GM18505 (cell line): ENCODE results near the gene PTPRD.
"Not testable (repeated sequence)": the region's sequence is repeated elsewhere in the genome, so short reads cannot be mapped to it uniquely, and the experiment has no call there.

ENCODE experiments used
- ATAC-seq: cut with Tn5 transposase; IDR thresholded peaks from one replicate; pipeline ENCODE4 v1.9.1; 2021; ENCODE audit not compliant: unreplicated experiment
- POLR2A ChIP-seq: IDR thresholded peaks from 4 replicates; pipeline ENCODE4 v1.6.1; 2011; ENCODE audit warnings: borderline replicate concordance; ENCODE audit not compliant: insufficient read depth, insufficient read length; ENCODE audit errors: extremely low read depth

The PTPRD gene

DNA sequence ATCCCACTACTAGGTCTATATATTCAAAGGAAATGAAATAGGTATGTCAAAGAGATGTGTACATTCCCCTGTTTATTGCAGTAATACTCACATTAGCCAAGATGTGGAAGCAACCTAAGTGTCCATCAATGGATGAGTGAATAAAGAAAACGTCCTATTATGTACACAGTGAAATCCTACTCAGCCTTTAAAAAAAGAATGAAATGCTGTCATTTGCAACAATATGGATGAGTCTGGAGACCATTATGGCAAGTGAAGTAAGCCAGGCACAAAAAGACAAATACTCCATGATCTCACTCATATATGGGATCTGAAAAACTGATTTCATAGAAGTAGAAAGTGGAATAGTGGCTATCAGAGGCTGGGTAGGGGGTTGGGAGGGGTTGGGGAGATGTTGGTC lies 1904.1 kb downstream of the PTPRD start:
- TF ChIP-seq POLR2A: no peak

DNA sequence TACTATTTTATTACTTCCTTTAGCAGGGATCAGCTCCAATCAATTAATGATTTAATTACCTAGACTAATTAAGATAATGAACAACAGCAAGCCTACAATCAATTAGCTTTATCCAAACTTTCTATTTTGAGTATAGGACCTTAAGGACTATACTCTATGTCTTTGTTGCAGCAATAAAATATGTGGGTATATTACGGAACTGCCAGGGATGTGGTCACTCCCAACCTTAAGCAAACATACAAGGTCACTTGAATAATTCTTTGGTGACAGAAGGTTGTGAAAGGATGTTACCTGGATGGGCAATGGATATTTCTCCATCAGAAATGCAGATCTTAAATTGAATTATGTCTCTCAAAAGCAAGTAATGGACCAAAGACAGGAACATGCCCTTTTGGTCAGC lies 1905.8 kb downstream of the PTPRD start:
- no peak for ATAC-seq
- no peak for TF ChIP-seq POLR2A

More for the DNA sequence above, 1904.1 kb downstream of the PTPRD start:
- no peak for ATAC-seq

DNA sequence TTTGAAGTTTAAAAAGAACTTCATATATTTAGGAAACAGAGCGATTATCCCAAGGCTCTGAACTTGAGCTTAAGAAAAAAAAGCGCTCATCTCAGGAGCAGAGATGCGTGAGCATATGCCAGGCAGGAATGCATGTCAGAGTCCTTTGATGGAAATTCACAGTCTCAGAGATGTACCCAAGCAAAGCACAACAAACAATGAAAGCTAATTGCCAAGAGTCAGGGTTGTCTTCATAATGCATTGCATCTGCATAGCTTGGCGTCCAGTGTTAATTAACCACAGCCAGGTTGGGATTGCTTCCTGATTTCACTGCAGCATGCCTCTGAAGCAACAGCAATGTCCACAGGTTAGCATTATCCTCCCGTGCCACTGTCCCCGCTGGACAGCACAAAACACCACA lies 1906.3 kb downstream of the PTPRD start:
- ATAC-seq: no peak
- TF ChIP-seq POLR2A: no peak

DNA sequence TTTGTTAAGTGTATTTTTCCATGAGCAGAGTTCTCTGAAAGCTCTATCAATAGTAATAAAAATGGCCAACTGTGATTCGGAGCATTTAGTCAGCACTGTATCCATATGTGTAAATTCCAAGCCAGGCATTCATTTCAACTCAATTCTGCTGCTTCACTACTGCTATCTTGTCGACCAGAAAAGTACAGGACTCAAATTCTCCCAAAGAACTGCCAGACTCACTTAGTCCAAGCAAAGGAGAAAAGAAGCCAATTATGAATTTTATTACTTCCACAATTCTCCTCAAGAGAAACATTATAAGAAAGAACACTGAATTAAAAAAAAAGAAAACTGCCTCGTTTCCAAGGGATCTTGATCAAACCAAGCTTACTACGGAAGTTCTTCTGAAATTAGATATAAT lies 1906.9 kb downstream of the PTPRD start:
- no peak for ATAC-seq
- no peak for TF ChIP-seq POLR2A

DNA sequence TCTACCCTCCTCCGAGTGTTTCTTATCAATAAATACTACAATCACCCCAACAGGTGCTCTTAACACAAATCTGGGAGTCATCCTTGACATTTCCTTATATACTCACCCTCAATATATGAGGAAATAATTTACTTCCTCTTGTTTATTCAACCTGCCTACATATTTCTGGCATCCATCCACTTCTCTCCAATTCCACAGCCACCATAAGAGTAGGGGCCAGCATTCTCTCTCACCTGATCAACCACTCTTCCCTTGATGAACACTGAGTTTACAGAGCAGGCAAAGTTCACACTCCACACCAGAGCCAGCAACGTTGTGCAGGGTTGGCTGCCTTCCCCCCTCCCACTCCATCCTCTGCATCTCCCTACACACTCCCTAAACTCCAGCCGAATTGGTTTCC lies 1908.9 kb downstream of the PTPRD start:
- no peak for TF ChIP-seq POLR2A
- ATAC-seq: no peak

DNA sequence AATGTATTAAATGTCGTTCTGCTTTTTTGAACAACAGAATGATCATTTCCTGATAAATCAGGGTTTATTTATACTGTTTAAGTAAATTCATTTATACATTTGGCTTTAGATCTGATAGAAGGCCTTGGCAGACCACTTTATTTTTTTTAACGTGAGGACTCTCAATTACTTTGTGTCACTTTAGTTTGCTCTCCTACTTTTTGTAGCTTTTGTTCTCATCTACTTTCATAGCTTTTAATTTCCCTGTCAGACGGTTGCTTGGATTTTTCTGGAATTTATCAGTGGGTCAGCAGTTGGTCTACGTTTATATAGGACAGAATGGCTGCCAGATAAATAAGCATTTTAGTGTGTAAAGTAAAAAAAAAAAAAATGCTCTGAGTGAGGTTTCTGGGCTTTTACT lies 1910.9 kb downstream of the PTPRD start:
- no peak for TF ChIP-seq POLR2A
- no peak for ATAC-seq

DNA sequence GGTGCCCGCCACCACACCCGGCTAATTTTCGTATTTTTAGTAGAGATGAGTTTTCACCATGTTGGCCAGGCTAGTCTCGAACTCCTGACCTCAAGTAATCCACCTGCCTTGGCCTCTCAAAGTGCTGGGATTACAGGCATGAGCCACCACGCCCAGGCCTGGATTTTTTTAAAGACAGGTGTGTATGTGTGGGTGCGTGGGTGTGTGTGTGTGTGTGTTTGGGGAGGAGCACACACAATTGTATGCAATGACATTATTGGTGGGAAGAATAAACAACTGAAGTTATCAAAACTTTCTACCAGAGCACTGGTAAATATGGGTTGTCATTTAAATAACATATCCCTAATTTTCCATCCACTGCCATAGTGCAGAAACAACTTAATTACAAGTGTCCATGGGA lies 1915.2 kb downstream of the PTPRD start:
- ATAC-seq: not testable (repeated sequence)

DNA sequence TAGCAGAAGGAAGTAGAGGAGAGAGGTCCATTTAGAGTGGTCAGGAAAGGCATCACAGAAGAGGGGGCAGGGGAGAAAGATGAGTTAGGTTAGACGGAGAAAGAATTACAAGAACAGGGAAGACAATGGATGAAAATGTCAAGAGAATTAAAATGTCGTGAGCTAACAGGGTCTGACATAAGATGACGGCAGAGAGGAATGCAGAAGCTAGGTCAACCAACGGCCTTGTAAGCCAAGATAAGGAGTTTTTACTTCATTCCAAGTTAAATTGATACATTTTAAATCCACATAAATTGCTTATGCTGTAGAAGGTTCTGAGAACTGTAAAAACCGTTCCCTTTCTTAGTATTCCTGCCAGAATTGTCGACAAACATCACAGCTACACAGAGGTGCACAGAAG lies 1916.3 kb downstream of the PTPRD start:
- no peak for TF ChIP-seq POLR2A
- ATAC-seq: no peak

DNA sequence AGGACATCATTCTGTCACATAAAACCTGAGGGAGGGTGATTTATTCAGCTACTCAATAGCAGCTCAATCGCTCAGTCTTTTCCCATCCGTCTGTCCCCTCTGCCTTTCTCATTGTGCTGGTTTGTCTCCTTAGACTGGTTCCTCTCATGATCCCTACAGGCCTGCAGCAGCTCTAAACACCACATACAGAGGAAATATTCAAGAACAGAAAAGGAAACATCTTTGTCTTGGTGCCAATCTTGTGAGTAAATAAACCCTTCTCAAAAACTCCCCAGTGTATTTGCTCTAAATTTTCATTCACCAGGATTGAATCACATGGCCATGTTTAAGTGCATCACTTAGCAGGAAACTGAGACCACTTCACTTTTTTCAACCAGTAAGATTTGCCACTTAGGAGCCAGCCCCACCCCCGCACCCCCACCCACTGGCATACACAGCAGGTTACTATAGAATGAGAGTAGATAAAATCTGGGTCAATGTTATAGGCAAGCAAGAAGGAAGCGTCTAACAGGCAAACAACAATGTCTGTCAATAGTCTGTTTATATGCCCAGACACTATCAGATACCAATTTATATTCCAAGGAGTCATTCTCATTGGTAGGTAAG lies 1917.7 kb downstream of the PTPRD start:
- no peak for TF ChIP-seq POLR2A
- ATAC-seq: no peak

DNA sequence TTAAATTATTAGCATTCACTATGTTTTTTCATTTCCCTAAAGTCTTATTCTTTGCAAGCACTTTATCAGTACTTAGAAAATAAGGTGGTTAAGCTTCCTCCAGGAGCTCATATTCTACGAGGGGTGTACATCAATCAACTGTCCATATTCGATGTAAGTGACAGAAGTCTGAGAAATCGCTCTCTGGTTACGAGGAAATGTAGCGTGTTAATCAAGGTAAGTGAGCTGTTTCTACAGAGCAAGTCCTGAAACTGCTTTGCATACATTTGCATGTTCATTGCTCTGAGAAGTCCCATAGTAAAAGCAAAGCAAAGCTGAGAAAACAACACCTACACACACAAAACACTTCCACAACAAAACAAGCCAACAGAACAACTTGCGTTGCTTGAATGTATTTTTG lies 1919.3 kb downstream of the PTPRD start:
- ATAC-seq: no peak
- TF ChIP-seq POLR2A: no peak

DNA sequence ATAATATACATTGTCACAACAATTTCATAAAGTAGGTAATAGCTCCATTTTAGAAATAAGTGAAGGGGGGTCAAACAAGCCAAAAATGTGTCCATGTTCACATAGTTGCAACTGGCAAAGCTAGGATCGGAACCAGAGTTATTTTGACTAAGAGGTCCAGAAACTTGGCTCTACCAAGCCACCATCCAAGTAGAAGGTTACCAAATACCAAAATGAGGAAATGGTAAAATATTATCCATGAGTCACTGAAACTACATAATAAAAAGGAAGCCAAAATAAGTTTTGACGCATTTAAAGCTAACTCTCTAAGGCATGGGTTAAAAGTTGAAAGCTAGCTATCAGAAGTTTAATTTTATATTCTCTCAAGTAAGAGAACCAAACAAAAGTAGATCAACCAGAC lies 1926.3 kb downstream of the PTPRD start:
- no peak for ATAC-seq

DNA sequence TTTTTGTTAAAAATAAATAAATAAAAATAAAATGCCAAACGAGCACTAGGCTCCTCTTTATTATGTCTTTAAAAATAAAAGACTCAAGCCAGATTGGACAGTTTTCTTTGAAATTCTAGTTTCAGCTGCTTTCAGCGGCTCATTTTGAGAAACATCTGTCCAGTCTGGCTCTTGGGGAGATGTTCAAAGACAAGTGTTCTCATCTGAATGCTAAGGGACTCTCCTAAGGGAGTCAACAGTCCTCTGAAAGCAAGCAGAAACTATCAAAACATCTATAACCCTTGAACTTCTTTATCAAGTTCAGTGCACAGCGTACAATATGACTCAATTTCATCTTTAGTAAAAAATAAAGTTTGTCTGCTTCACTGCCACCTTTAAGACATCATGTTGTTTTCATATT lies 1927.0 kb downstream of the PTPRD start:
- no peak for ATAC-seq
- TF ChIP-seq POLR2A: no peak

More for the DNA sequence above, 1926.3 kb downstream of the PTPRD start:
- TF ChIP-seq POLR2A: no peak

DNA sequence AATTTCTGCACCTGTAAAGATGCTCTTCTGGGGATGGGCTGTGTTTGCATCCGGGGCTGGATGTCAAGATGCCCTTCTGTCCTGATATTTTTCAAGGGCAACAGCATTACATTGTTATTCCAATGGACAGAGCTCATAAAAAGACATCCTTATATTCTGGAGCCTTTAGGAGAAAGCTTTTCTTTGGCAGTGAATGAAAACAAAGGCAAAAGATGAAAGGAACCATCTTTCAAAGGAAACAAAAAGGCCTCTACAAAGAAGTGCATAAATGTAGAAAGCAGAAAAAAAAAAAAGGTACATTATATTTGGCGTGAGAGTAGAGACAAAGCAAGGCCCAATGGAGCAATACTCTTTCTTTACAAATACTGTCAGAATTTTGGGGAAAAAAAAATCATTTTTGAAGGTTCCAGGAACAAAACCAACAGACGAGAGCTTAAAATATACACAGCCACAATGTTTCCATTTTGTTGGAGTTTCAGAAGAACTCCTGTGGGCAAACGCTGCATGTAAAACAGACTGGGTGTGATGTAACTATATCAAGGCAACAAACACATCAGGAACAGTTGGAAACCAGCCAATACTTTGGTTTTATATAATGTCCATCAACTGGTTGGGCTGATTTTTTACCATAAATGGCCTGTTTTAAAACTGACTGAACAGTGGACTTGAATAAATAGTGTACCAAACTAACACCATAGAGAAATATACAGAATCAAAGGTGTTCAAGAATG lies 1927.7 kb downstream of the PTPRD start:
- no peak for TF ChIP-seq POLR2A
- ATAC-seq: no peak

DNA sequence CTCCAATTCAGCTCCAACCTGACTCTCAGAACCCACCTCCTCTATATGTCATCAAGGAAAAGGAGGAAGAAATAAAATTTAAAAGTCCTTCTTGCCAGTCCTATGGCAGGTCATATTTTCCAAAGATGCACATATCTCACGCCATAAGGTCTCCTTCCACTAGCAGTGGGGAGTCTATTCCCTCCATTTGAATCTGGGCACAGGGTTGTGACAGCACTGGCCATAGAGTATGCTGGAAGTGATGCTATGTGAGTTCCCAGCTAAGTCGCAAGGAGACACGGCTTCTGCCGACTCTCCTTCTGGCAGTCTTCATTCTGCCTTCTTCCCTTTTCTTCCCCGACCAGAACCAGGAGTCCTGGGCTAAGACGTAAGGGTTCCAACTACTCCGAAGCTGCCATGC lies 1929.3 kb downstream of the PTPRD start:
- no peak for TF ChIP-seq POLR2A
- ATAC-seq: no peak
